SW 1271 (cell line): ENCODE data around the gene RAB1A.

Experiments used
- DNase-seq, 2 experiments: peaks; one replicate each; lab custom pipeline; 2025; lab: John Stamatoyannopoulos, UW

Gene RAB1A

GRCh38 chr2:65093211-65093610 lies 36.7 kb downstream of the RAB1A start:
- DNase-seq = no peak

- no peak for DNase-seq
Observed at GRCh38 chr2:65092791-65093190, 37.1 kb downstream of the RAB1A start.

GRCh38 chr2:65085148-65085547 lies 44.8 kb downstream of the RAB1A start:
- DNase-seq = no peak

GRCh38 chr2:65081232-65081685 lies 48.6 kb downstream of the RAB1A start:
- no peak for DNase-seq

GRCh38 chr2:65079017-65079416 lies 50.9 kb downstream of the RAB1A start:
- no peak for DNase-seq

- DNase-seq = no peak
Observed at GRCh38 chr2:65077898-65078297, 52.0 kb downstream of the RAB1A start.

GRCh38 chr2:65076345-65076710 lies 53.6 kb downstream of the RAB1A start:
- DNase-seq = no peak

- no peak for DNase-seq
Observed at GRCh38 chr2:65075605-65076344, 54.1 kb downstream of the RAB1A start.

- DNase-seq = no peak
Observed at GRCh38 chr2:65075176-65075575, 54.7 kb downstream of the RAB1A start.

- DNase-seq = no peak
Observed at GRCh38 chr2:65073879-65074565, 55.9 kb downstream of the RAB1A start.

GRCh38 chr2:65072181-65072970 lies 57.5 kb downstream of the RAB1A start:
- DNase-seq = no peak

GRCh38 chr2:65071499-65072180 lies 58.3 kb downstream of the RAB1A start:
- DNase-seq = no peak

GRCh38 chr2:65070856-65071255 lies 59.0 kb downstream of the RAB1A start:
- DNase-seq = no peak

- DNase-seq = peak; percentile 33 to 37
Observed at GRCh38 chr2:65070172-65070830, 59.6 kb downstream of the RAB1A start.

GRCh38 chr2:65069439-65069824 lies 60.5 kb downstream of the RAB1A start:
- no peak for DNase-seq

- no peak for DNase-seq
Observed at GRCh38 chr2:65067806-65068553, 61.9 kb downstream of the RAB1A start.

GRCh38 chr2:65064728-65065552 lies 65.0 kb downstream of the RAB1A start:
- peak in 1 of 2 experiments; percentile 35 for DNase-seq

- DNase-seq = no peak
Observed at GRCh38 chr2:65062843-65063825, 66.8 kb downstream of the RAB1A start.

- DNase-seq = no peak
Observed at GRCh38 chr2:65061910-65062339, 68.0 kb downstream of the RAB1A start.
